H9 (cell line): Measurements from ENCODE around the gene EPC2. TPM values are rescaled to one million over a fixed set of nuclear protein-coding genes. Genes with fewer than 3 reads are reported as not detected.

Experiments used
- DNase-seq: peaks from one replicate; pipeline ENCODE4 v3.0.0-alpha.2; 2017
- H2AFZ ChIP-seq: one replicate; pipeline ENCODE4 v1.6.1; 2013; ENCODE audit warnings: mild to moderate bottlenecking, low read length, control low read depth, moderate library complexity
- H2AK5ac ChIP-seq: 2 replicates; pipeline ENCODE4 v1.6.1; 2013; ENCODE audit warnings: low read length, control low read depth, mixed read lengths; ENCODE audit not compliant: insufficient read length
- H2BK120ac ChIP-seq: one replicate; pipeline ENCODE4 v1.6.1; 2013; ENCODE audit warnings: low read depth, mild to moderate bottlenecking, low read length, control low read depth, inconsistent platforms; ENCODE audit not compliant: poor library complexity, severe bottlenecking
- H2BK12ac ChIP-seq: 2 replicates; pipeline ENCODE4 v1.6.1; 2013; ENCODE audit warnings: low read length, control low read depth, mixed read lengths, low read depth; ENCODE audit not compliant: insufficient read length
- H2BK15ac ChIP-seq: 2 replicates; pipeline ENCODE4 v1.6.1; 2013; ENCODE audit warnings: low read depth, low read length, control low read depth
- H2BK20ac ChIP-seq: one replicate; pipeline ENCODE4 v1.6.1; 2013; ENCODE audit warnings: low read depth, mild to moderate bottlenecking, low read length, control low read depth, inconsistent platforms; ENCODE audit not compliant: poor library complexity, severe bottlenecking
- H2BK5ac ChIP-seq: 2 replicates; pipeline ENCODE4 v1.6.1; 2013; ENCODE audit warnings: low read length, control low read depth, mixed read lengths; ENCODE audit not compliant: insufficient read length
- H3K14ac ChIP-seq: 2 replicates; pipeline ENCODE4 v1.6.1; 2013; ENCODE audit warnings: low read length, control low read depth; ENCODE audit not compliant: insufficient read depth
- H3K18ac ChIP-seq: 2 replicates; pipeline ENCODE4 v1.6.1; 2013; ENCODE audit warnings: low read depth, mild to moderate bottlenecking, mixed read lengths, low read length, control low read depth; ENCODE audit not compliant: insufficient read length
- H3K23ac ChIP-seq: 2 replicates; pipeline ENCODE4 v1.6.1; 2013; ENCODE audit warnings: low read length, control low read depth, mixed read lengths, low read depth; ENCODE audit not compliant: insufficient read length
- H3K23me2 ChIP-seq: 2 replicates; pipeline ENCODE4 v1.6.1; 2013; ENCODE audit warnings: low read depth, mild to moderate bottlenecking, mixed read lengths, low read length, control low read depth; ENCODE audit not compliant: insufficient read length, poor library complexity, severe bottlenecking
- H3K27ac ChIP-seq: 2 replicates; pipeline ENCODE4 v1.5.1; 2013; ENCODE audit warnings: low read length, control low read depth, mixed read lengths, low read depth; ENCODE audit not compliant: insufficient read length
- H3K27me3 ChIP-seq: 2 replicates; pipeline ENCODE4 v1.6.1; 2013; ENCODE audit warnings: low read length, control low read depth, inconsistent platforms; ENCODE audit not compliant: insufficient read depth
- H3K4ac ChIP-seq: 2 replicates; pipeline ENCODE4 v1.6.1; 2013; ENCODE audit warnings: low read depth, mild to moderate bottlenecking, control low read depth, inconsistent platforms, low read length, moderate library complexity
- H3K4me1 ChIP-seq: 2 replicates; pipeline ENCODE4 v1.6.1; 2013; ENCODE audit warnings: low read length, control low read depth, inconsistent platforms; ENCODE audit not compliant: insufficient read depth
- H3K4me2 ChIP-seq: 2 replicates; pipeline ENCODE4 v1.6.1; 2013; ENCODE audit warnings: low read length, control low read depth, mixed read lengths; ENCODE audit not compliant: insufficient read length, insufficient read depth
- H3K56ac ChIP-seq: 2 replicates; pipeline ENCODE4 v1.6.1; 2013; ENCODE audit warnings: low read depth, mild to moderate bottlenecking, mixed read lengths, low read length, control low read depth; ENCODE audit not compliant: insufficient read length
- H3K79me1 ChIP-seq: 2 replicates; pipeline ENCODE4 v1.6.1; 2013; ENCODE audit warnings: low read depth, mild to moderate bottlenecking, moderate library complexity, low read length, control low read depth, inconsistent platforms; ENCODE audit not compliant: insufficient read depth, poor library complexity, severe bottlenecking
- H3K79me2 ChIP-seq: 2 replicates; pipeline ENCODE4 v1.6.1; 2013; ENCODE audit warnings: low read length, control low read depth, inconsistent platforms; ENCODE audit not compliant: insufficient read depth
- H3K9ac ChIP-seq: 2 replicates; pipeline ENCODE4 v1.6.1; 2013; ENCODE audit warnings: low read length, control low read depth, mixed read lengths; ENCODE audit not compliant: insufficient read length; ENCODE audit errors: extremely low read depth
- H3K9me3 ChIP-seq: one replicate; pipeline ENCODE4 v1.6.1; 2013; ENCODE audit warnings: low read depth, low read length, inconsistent platforms; ENCODE audit not compliant: control insufficient read depth
- H3T11ph ChIP-seq: one replicate; pipeline ENCODE4 v1.6.1; 2013; ENCODE audit warnings: mild to moderate bottlenecking, low read length, control low read depth, inconsistent platforms
- H4K20me1 ChIP-seq: one replicate; pipeline ENCODE4 v1.6.1; 2013; ENCODE audit not compliant: control insufficient read depth, insufficient read length, insufficient read depth
- H4K5ac ChIP-seq: 2 replicates; pipeline ENCODE4 v1.6.1; 2013; ENCODE audit warnings: low read depth, mild to moderate bottlenecking, mixed read lengths, low read length, control low read depth; ENCODE audit not compliant: insufficient read length
- H4K8ac ChIP-seq: replicated peaks from 2 replicates; pipeline ENCODE4 v1.6.1; 2013; ENCODE audit warnings: low read length, control low read depth, mixed read lengths, low read depth; ENCODE audit not compliant: insufficient read length
- H4K91ac ChIP-seq: 2 replicates; pipeline ENCODE4 v1.6.1; 2013; ENCODE audit warnings: low read depth, mild to moderate bottlenecking, moderate library complexity, mixed read lengths, low read length, control low read depth; ENCODE audit not compliant: insufficient read length
- H3K27ac Mint-ChIP-seq, 3 experiments: 2 replicates in 2 of 3; 3 replicates in 1 of 3; pipeline ENCODE4 v1.8.0; 2020 to 2021; ENCODE audit warnings: mixed read lengths in 3 of 3, mild to moderate bottlenecking in 1 of 3, moderate library complexity in 1 of 3
- H3K27me3 Mint-ChIP-seq: 2 replicates; pipeline ENCODE4 v1.8.0; 2021; ENCODE audit warnings: low read depth, mild to moderate bottlenecking, moderate library complexity, mixed read lengths
- H3K36me3 Mint-ChIP-seq, 3 experiments: 2 replicates in 2 of 3; 3 replicates in 1 of 3; pipeline ENCODE4 v1.8.0; 2020 to 2021; ENCODE audit warnings: low read depth in 3 of 3, mixed read lengths in 3 of 3; ENCODE audit not compliant: insufficient read depth in 1 of 3
- H3K4me1 Mint-ChIP-seq, 2 experiments: 2 replicates each; pipeline ENCODE4 v1.8.0; 2020; ENCODE audit warnings: mixed read lengths in 2 of 2
- H3K4me3 Mint-ChIP-seq, 2 experiments: 2 replicates in 1 of 2; 3 replicates in 1 of 2; pipeline ENCODE4 v1.8.0; 2020 to 2021; ENCODE audit warnings: mild to moderate bottlenecking in 2 of 2, mixed read lengths in 2 of 2, moderate library complexity in 1 of 2
- H3K9me3 Mint-ChIP-seq, 2 experiments: 2 replicates in 1 of 2; 3 replicates in 1 of 2; pipeline ENCODE4 v1.8.0; 2020; ENCODE audit warnings: mild to moderate bottlenecking in 2 of 2, mixed read lengths in 2 of 2, moderate library complexity in 1 of 2
- CTCF ChIP-seq: fragments of 200-600 bp; sonication (generic); conservative IDR thresholded peaks from 3 replicates; pipeline ENCODE4 v1.8.0; 2021; ENCODE audit warnings: antibody characterized with exemption, mild to moderate bottlenecking
- WGBS: extraction: QIAGEN DNeasy Blood & Tissue Kit; methylation state at CpG from one replicate; pipeline ENCODE4 v1.1.7; 2013; ENCODE audit warnings: missing lambda C conversion rate, low lambda C conversion rate, mixed read lengths; ENCODE audit not compliant: insufficient read length; ENCODE audit errors: extremely low coverage; 5-methylcytosine and 5-hydroxymethylcytosine counted together
- total RNA-seq: library from RNA; stranded (reverse); gene quantifications from 2 replicates; pipeline ENCODE4 v1.2.1, GENCODE V29; 2021

EPC2 gene
- total RNA-seq, 1 experiment from 2014 or later: 31.3 TPM

- no peaks in the 10 kb centered on the region for H3K23me2 ChIP-seq
- no peak overlapping the region for H2BK120ac ChIP-seq
- no peaks in the 10 kb centered on the region for H4K20me1 ChIP-seq
- no peak overlapping the region for H3K14ac ChIP-seq
- no peak overlapping the region for H3K56ac ChIP-seq
- H3K9ac ChIP-seq: no peak overlapping the region
- H3K23ac ChIP-seq: no peak overlapping the region
- H3K18ac ChIP-seq: no peak overlapping the region
- no peak overlapping the region for H2BK5ac ChIP-seq
- H3K4me1 ChIP-seq: peaks cover 3% of the 10 kb centered on the region; the same call in 1 of the 2 replicates
- H3K27me3 Mint-ChIP-seq: no peaks in the 10 kb centered on the region
- no peak overlapping the region for H3K27ac Mint-ChIP-seq
- no peak overlapping the region for H4K5ac ChIP-seq
- H2AFZ ChIP-seq: no peak overlapping the region
- H2BK12ac ChIP-seq: no peak overlapping the region
- H4K8ac ChIP-seq: no peak overlapping the region
- no peaks in the 10 kb centered on the region for H3K9me3 Mint-ChIP-seq
- no peak for TF ChIP-seq CTCF
- peaks cover 0 to 2% (median 0%) of the 10 kb centered on the region in 3 experiments; a peak in 3 of 7 replicates for H3K36me3 Mint-ChIP-seq
- H3K4me1 Mint-ChIP-seq: peaks cover 18 to 20% of the 10 kb centered on the region in 2 experiments
- peaks cover 2% of the 10 kb centered on the region for H3K79me1 ChIP-seq
- no peak overlapping the region for H3K27ac ChIP-seq
- no peak for DNase-seq
- peaks cover 38% of the 10 kb centered on the region; the same call in 1 of the 2 replicates for H3K79me2 ChIP-seq
- WGBS: no CpG with 5 or more reads among the region's 6 CpGs
- no peak overlapping the region for H3K4me2 ChIP-seq
- H3T11ph ChIP-seq: no peak overlapping the region
- no peak overlapping the region for H4K91ac ChIP-seq
- H3K4ac ChIP-seq: no peak overlapping the region
- no peaks in the 10 kb centered on the region for H3K27me3 ChIP-seq
- H2AK5ac ChIP-seq: no peak overlapping the region
- H2BK15ac ChIP-seq: no peak overlapping the region
- no peak overlapping the region for H3K4me3 Mint-ChIP-seq
- H2BK20ac ChIP-seq: no peak overlapping the region
- no peaks in the 10 kb centered on the region for H3K9me3 ChIP-seq
Measured at GRCh38 chr2:148684507-148684906, 40.0 kb downstream of the EPC2 start.
